Measurements from ENCODE around the gene DMRTB1.

- no peak for TF ChIP-seq CTCF (conservative IDR thresholded peaks at IDR 0.05; ENCODE audit: low read depth, low read length)
- TF ChIP-seq EZH2 (IDR thresholded peaks at IDR 0.05; ENCODE audit: low read length, unreplicated experiment): no peak
- no peak for TF ChIP-seq EZH2phosphoT487 (IDR thresholded peaks at IDR 0.05; ENCODE audit: borderline replicate concordance, low read length)
Observed at GRCh38 chr1:53411541-53412152, 47.6 kb upstream of the DMRTB1 start.

Data from PC-3 (cell line).